ENCODE results near the gene U2AF2. TPM values are rescaled to one million over a fixed set of nuclear protein-coding genes. Genes with fewer than 3 reads are reported as not detected.

Gene U2AF2
- polyA plus RNA-seq, 1 of the 3 experiments (the other 2 are of a cell fraction): 321 TPM

GRCh38 chr19:55693336-55693974 lies 38.6 kb downstream of the U2AF2 start:
- DNase-seq: no peak
- Histone ChIP-seq H3K79me2 (ENCODE audit: insufficient read depth) (peaks cover 5% of the 10 kb centered on the region; the same call in 1 of the 2 replicates), H3K27me3 (ENCODE audit: insufficient read depth) (no peaks in the 10 kb centered on the region), H3K36me3 (replicated peaks in 1 of 2; ENCODE audit: control insufficient read depth in 1 of 2, insufficient read depth in 2 of 2, low read length in 1 of 2) (peaks cover 0 to 76% of the 10 kb centered on the region in 2 experiments), H3K4me2 (no peak overlapping the region), H3K27ac (ENCODE audit: low read depth in 2 of 2, low read length in 1 of 2) (no peak overlapping the region), H3F3A (replicated peaks; ENCODE audit: insufficient read depth) (no peaks in the 10 kb centered on the region), H4K20me1 (ENCODE audit: insufficient read depth) (no peaks in the 10 kb centered on the region), H3K9me3 (no peaks in the 10 kb centered on the region), H2AFZ (ENCODE audit: low read depth) (no peak overlapping the region), H3K9ac (no peak overlapping the region), H3K9me2 (no peaks in the 10 kb centered on the region), H3K4me3 (ENCODE audit: low read depth in 2 of 2, low read length in 1 of 2) (no peak overlapping the region), H3K4me1 (ENCODE audit: control insufficient read depth in 1 of 2, insufficient read depth in 2 of 2, low read depth in 1 of 2, low read length in 1 of 2) (no peaks in the 10 kb centered on the region)
- TF ChIP-seq PBX3 (IDR thresholded peaks at IDR 0.05): no peak
- TF ChIP-seq USF2 (IDR thresholded peaks at IDR 0.05; ENCODE audit: borderline replicate concordance, low read depth, low read length): no peak
- TF ChIP-seq RAD21 (IDR thresholded peaks at IDR 0.05; ENCODE audit: low read length): no peak
- no peak for TF ChIP-seq EZH2phosphoT487 (IDR thresholded peaks at IDR 0.05; ENCODE audit: borderline replicate concordance, low read depth)
- TF ChIP-seq FOXM1 (IDR thresholded peaks at IDR 0.05; ENCODE audit: low read depth): no peak
- no peak for TF ChIP-seq NFIC (IDR thresholded peaks at IDR 0.05; ENCODE audit: borderline replicate concordance)
- no peak for TF ChIP-seq MAX (IDR thresholded peaks at IDR 0.05; ENCODE audit: low read depth)
- no peak for TF ChIP-seq NRF1 (IDR thresholded peaks at IDR 0.05; ENCODE audit: low read depth, low read length)
- no peak for TF ChIP-seq EP300 (IDR thresholded peaks at IDR 0.05; ENCODE audit: borderline replicate concordance in 1 of 2, low read depth in 1 of 2, low read length in 1 of 2)
- TF ChIP-seq TAF1 (IDR thresholded peaks at IDR 0.05; ENCODE audit: borderline replicate concordance, low read depth, low read length): no peak
- no peak for TF ChIP-seq TCF12 (IDR thresholded peaks at IDR 0.05)
- TF ChIP-seq JUND (IDR thresholded peaks at IDR 0.05): no peak
- no peak for TF ChIP-seq POLR2AphosphoS5 (IDR thresholded peaks at IDR 0.05; ENCODE audit: low read depth, low read length)
- TF ChIP-seq CTCF (IDR thresholded peaks at IDR 0.05): no peak
- no peak for TF ChIP-seq IRF3 (IDR thresholded peaks at IDR 0.05; ENCODE audit: low read depth, low read length)
- TF ChIP-seq ZBTB33 (IDR thresholded peaks at IDR 0.05; ENCODE audit: borderline replicate concordance, low read depth): no peak
- TF ChIP-seq CHD2 (IDR thresholded peaks at IDR 0.05; ENCODE audit: low read length, partially characterized antibody): no peak
- CTCF ChIA-PET: interaction anchor here (1.1 kb wide), 1 partner anchor 12 kb away, joined by 3 read pairs; no protein-coding TSS in a partner anchor
- POLR2A ChIA-PET: no interaction called here
- WGBS (ENCODE audit: low lambda C conversion rate): 95% methylated on average over 14 of the region's 20 CpGs
